CD14-positive monocyte (primary cell): ENCODE results near the gene CPAMD8. TPM values are rescaled to one million over a fixed set of nuclear protein-coding genes. Genes with fewer than 3 reads are reported as not detected.

Source experiments
- DNase-seq, 3 donors: peaks; one replicate each; pipeline ENCODE4 v3.0.0-alpha.2; 2011 to 2022
- H2AFZ ChIP-seq: 2 replicates; pipeline ENCODE4 v1.6.0; 2012; ENCODE audit warnings: mild to moderate bottlenecking, low read depth, low read length, inconsistent platforms; ENCODE audit not compliant: insufficient read depth, poor library complexity, severe bottlenecking
- H3K27ac ChIP-seq, 2 donors: 1 replicate in 1 of 2; 2 replicates in 1 of 2; pipeline ENCODE4 v1.5.1; 2012 to 2013; ENCODE audit warnings: low read length in 2 of 2, control low read depth in 1 of 2, inconsistent platforms in 1 of 2, low read depth in 1 of 2, mild to moderate bottlenecking in 1 of 2
- H3K27me3 ChIP-seq, 2 donors: one replicate each; pipeline versions ENCODE4 v1.6.0 to v1.6.1; 2011 to 2013; ENCODE audit warnings: low read length in 2 of 2; ENCODE audit not compliant: control insufficient read depth in 2 of 2, insufficient read depth in 2 of 2
- H3K36me3 ChIP-seq, 2 donors: replicated peaks in 1 of 2; 1 replicate in 1 of 2; 2 replicates in 1 of 2; pipeline versions ENCODE4 v1.5.1 to v1.6.1; 2012 to 2013; ENCODE audit warnings: low read length in 2 of 2, control low read depth in 1 of 2, inconsistent platforms in 1 of 2, mild to moderate bottlenecking in 1 of 2; ENCODE audit not compliant: insufficient read depth in 2 of 2, control insufficient read depth in 1 of 2
- H3K4me1 ChIP-seq, 2 donors: 1 replicate in 1 of 2; 2 replicates in 1 of 2; pipeline versions ENCODE4 v1.5.1 to v1.6.1; 2012 to 2013; ENCODE audit warnings: low read length in 2 of 2, control low read depth in 1 of 2, inconsistent platforms in 1 of 2, mild to moderate bottlenecking in 1 of 2, moderate library complexity in 1 of 2; ENCODE audit not compliant: insufficient read depth in 2 of 2, control insufficient read depth in 1 of 2
- H3K4me2 ChIP-seq: replicated peaks from 2 replicates; pipeline ENCODE3; 2012; ENCODE audit warnings: low read length, moderate library complexity, mild to moderate bottlenecking; ENCODE audit not compliant: poor library complexity, severe bottlenecking; ENCODE audit errors: extremely low read depth
- H3K4me3 ChIP-seq, 3 experiments: fragments of 200-600 bp in 1 of 3; sonication (generic) in 1 of 3; replicated peaks in 1 of 3; 1 replicate in 2 of 3; 2 replicates in 1 of 3; pipeline ENCODE4 v1.5.1; 2011 to 2013; ENCODE audit warnings: low read length in 3 of 3, mild to moderate bottlenecking in 3 of 3, control low read depth in 2 of 3, low read depth in 2 of 3, inconsistent platforms in 1 of 3, moderate library complexity in 1 of 3
- H3K79me2 ChIP-seq: 2 replicates; pipeline ENCODE4 v1.6.0; 2012; ENCODE audit warnings: mild to moderate bottlenecking, control low read depth, inconsistent platforms, low read length, moderate library complexity; ENCODE audit not compliant: insufficient read depth
- H3K9ac ChIP-seq: 2 replicates; pipeline ENCODE4 v1.6.0; 2017; ENCODE audit warnings: low read length, mild to moderate bottlenecking; ENCODE audit not compliant: insufficient read depth, poor library complexity, severe bottlenecking
- H3K9me3 ChIP-seq, 2 donors: replicated peaks in 1 of 2; 1 replicate in 1 of 2; 2 replicates in 1 of 2; pipeline versions ENCODE4 v1.5.1 to v1.6.1; 2012 to 2013; ENCODE audit warnings: low read length in 2 of 2, control low read depth in 1 of 2; ENCODE audit not compliant: control insufficient read depth in 1 of 2, insufficient read depth in 1 of 2
- H4K20me1 ChIP-seq: 2 replicates; pipeline ENCODE4 v1.6.0; 2012; ENCODE audit warnings: mild to moderate bottlenecking, low read length, control low read depth, moderate library complexity; ENCODE audit not compliant: insufficient read depth
- H3K27ac Mint-ChIP-seq, 7 donors: one replicate each; pipeline ENCODE4 v1.8.0; 2020; ENCODE audit warnings: mild to moderate bottlenecking in 7 of 7, mixed read lengths in 7 of 7, moderate library complexity in 6 of 7, inconsistent platforms in 2 of 7
- H3K27me3 Mint-ChIP-seq, 3 donors: one replicate each; pipeline ENCODE4 v1.8.0; 2021 to 2022; ENCODE audit warnings: low read depth in 3 of 3, mild to moderate bottlenecking in 3 of 3, mixed read lengths in 3 of 3, moderate library complexity in 3 of 3, inconsistent platforms in 1 of 3
- H3K36me3 Mint-ChIP-seq, 2 donors: one replicate each; pipeline ENCODE4 v1.8.0; 2020; ENCODE audit warnings: mixed read lengths in 2 of 2, inconsistent platforms in 1 of 2, mild to moderate bottlenecking in 1 of 2
- H3K4me1 Mint-ChIP-seq: one replicate; pipeline ENCODE4 v1.8.0; 2020; ENCODE audit warnings: mild to moderate bottlenecking, mixed read lengths
- H3K4me3 Mint-ChIP-seq, 2 donors: one replicate each; pipeline ENCODE4 v1.8.0; 2020; ENCODE audit warnings: mild to moderate bottlenecking in 2 of 2, mixed read lengths in 2 of 2, moderate library complexity in 1 of 2
- H3K9me3 Mint-ChIP-seq, 7 donors: one replicate each; pipeline ENCODE4 v1.8.0; 2020 to 2022; ENCODE audit warnings: mixed read lengths in 7 of 7, mild to moderate bottlenecking in 6 of 7, moderate library complexity in 6 of 7, inconsistent platforms in 2 of 7
- CTCF ChIP-seq: fragments of 200-600 bp; IDR thresholded peaks from one replicate; pipeline ENCODE4 v1.8.0; 2022; ENCODE audit warnings: antibody characterized with exemption, mild to moderate bottlenecking
- WGBS: methylation state at CpG from one replicate; pipeline ENCODE4 v1.1.5; 2013; ENCODE audit warnings: missing lambda C conversion rate; ENCODE audit not compliant: insufficient coverage; 5-methylcytosine and 5-hydroxymethylcytosine counted together
- intact Hi-C, 2 donors: fragments of 100-400 bp; cut with micrococcal nuclease; formaldehyde crosslinking; loops; one replicate each; pipeline versions ENCODE4 v1.15.0 to v1.15.1; 2023
- polyA plus RNA-seq, 3 donors: library from polyadenylated mRNA; depleted of rRNA in 1 of 3; unstranded in 2 of 3; stranded (reverse) in 1 of 3; fragments of 300-500 nt in 2 of 3; fragments of >200 nt in 1 of 3; fragmentation: Illumina TruSeq in 2 of 3; gene quantifications; 1 replicate in 2 of 3; 2 replicates in 1 of 3; pipeline ENCODE4 v1.2.3, GENCODE V29; 2012 to 2021

CPAMD8 gene
- polyA plus RNA-seq, 3 donors: 5.1 to 53.4 (median 5.4) TPM

- Histone ChIP-seq H2AFZ (peak overlapping the region; percentile 73), H3K79me2 (peaks cover 91% of the 10 kb centered on the region), H3K4me3 (peak overlapping the region; percentile 54 to 100 (median 67)), H3K9me3 (no peaks in the 10 kb centered on the region), H3K9ac (peak overlapping the region; percentile 78), H3K27ac (peak overlapping the region; percentile 84 to 97), H3K4me2 (peak overlapping the region; percentile 81), H4K20me1 (peaks cover 32% of the 10 kb centered on the region), H3K27me3 (no peaks in the 10 kb centered on the region), H3K36me3 (peaks cover 12 to 17% of the 10 kb centered on the region in 2 donors), H3K4me1 (peaks cover 36 to 37% of the 10 kb centered on the region in 2 donors)
- Mint-ChIP-seq H3K9me3 (no peaks in the 10 kb centered on the region), H3K36me3 (peaks cover 46 to 49% of the 10 kb centered on the region in 2 donors), H3K4me1 (peaks cover 49% of the 10 kb centered on the region), H3K4me3 (peak overlapping the region; percentile 98 to 100), H3K27me3 (peaks cover 0 to 5% (median 0%) of the 10 kb centered on the region in 3 donors), H3K27ac (peak overlapping the region; percentile 97 to 100 (median 97))
- intact Hi-C loops: no loop called here
- no peak for DNase-seq
- TF ChIP-seq CTCF: no peak
- WGBS: 83% methylated on average over 13 of the region's 18 CpGs
Measured at GRCh38 chr19:17073869-17074633, 47.4 kb upstream of the CPAMD8 start.

GRCh38 chr19:17070912-17071311 is 44.3 kb upstream of the CPAMD8 start:
- no peak for TF ChIP-seq CTCF
- H3K79me2 ChIP-seq: peaks cover 74% of the 10 kb centered on the region

More at GRCh38 chr19:17070912-17071311, 44.3 kb upstream of the CPAMD8 start:
- peaks cover under 1% of the 10 kb centered on the region for H4K20me1 ChIP-seq
- H3K4me3 ChIP-seq: no peak overlapping the region
- H3K9me3 ChIP-seq: no peaks in the 10 kb centered on the region
- H3K9ac ChIP-seq: no peak overlapping the region
- peak overlapping the region in 3 of 7 donors; percentile 1 to 55 (median 37) for H3K27ac Mint-ChIP-seq
- peaks cover 0 to 4% (median 0%) of the 10 kb centered on the region in 7 donors for H3K9me3 Mint-ChIP-seq
- WGBS: 98% methylated on average over 7 of the region's 7 CpGs
- peaks cover 23 to 24% of the 10 kb centered on the region in 2 donors for H3K4me1 ChIP-seq
- intact Hi-C loops: no loop called here
- peaks cover 0 to 5% (median 2%) of the 10 kb centered on the region in 3 donors for H3K27me3 Mint-ChIP-seq
- H3K36me3 ChIP-seq: peaks cover 17 to 23% of the 10 kb centered on the region in 2 donors
- H3K27ac ChIP-seq: no peak overlapping the region
- H3K4me2 ChIP-seq: no peak overlapping the region
- H3K36me3 Mint-ChIP-seq: peaks cover 37 to 39% of the 10 kb centered on the region in 2 donors
- H3K27me3 ChIP-seq: no peaks in the 10 kb centered on the region
- no peak overlapping the region for H2AFZ ChIP-seq
- H3K4me3 Mint-ChIP-seq: no peak overlapping the region
- H3K4me1 Mint-ChIP-seq: peaks cover 45% of the 10 kb centered on the region
- DNase-seq: no peak
